ENCODE measurements around the gene GPR158.

The GPR158 gene

GRCh38 chr10:25493122-25493893 lies 318.5 kb downstream of the GPR158 start:
- Histone ChIP-seq H3K9me3 (ENCODE audit: insufficient read depth, low read depth, low read length) (no peaks in the 10 kb centered on the region), H3K79me2 (ENCODE audit: control insufficient read depth, insufficient read depth, low read length, poor library complexity) (no peaks in the 10 kb centered on the region)

GRCh38 chr10:25497246-25497645 lies 322.4 kb downstream of the GPR158 start:
- Histone ChIP-seq H3K79me2 (ENCODE audit: control insufficient read depth, insufficient read depth, low read length, poor library complexity) (peaks cover 2% of the 10 kb centered on the region), H3K4me1 (ENCODE audit: control insufficient read depth in 1 of 2, insufficient read depth in 2 of 2, low read length in 2 of 2) (peaks cover 21 to 27% of the 10 kb centered on the region in 2 experiments), H3K79me1 (ENCODE audit: low read length) (peaks cover 9% of the 10 kb centered on the region), H2BK120ac (ENCODE audit: insufficient read depth, low read length, poor library complexity) (no peak overlapping the region), H4K8ac (ENCODE audit: low read depth, low read length) (no peak overlapping the region), H2BK5ac (ENCODE audit: low read depth, low read length, poor library complexity) (no peak overlapping the region), H3K23ac (ENCODE audit: low read length) (no peak overlapping the region), H3K14ac (ENCODE audit: low read length) (no peak overlapping the region), H3K9me3 (ENCODE audit: insufficient read depth, low read depth, low read length) (no peaks in the 10 kb centered on the region), H2AFZ (ENCODE audit: insufficient read depth, low read length, poor library complexity) (no peak overlapping the region), H3K18ac (ENCODE audit: low read length) (no peak overlapping the region), H3K9ac (ENCODE audit: low read length) (no peak overlapping the region), H3K4me3 (ENCODE audit: low read depth, low read length) (no peak overlapping the region), H3K4ac (ENCODE audit: low read depth, low read length) (no peak overlapping the region), H2AK5ac (ENCODE audit: low read length) (no peak overlapping the region), H3K36me3 (ENCODE audit: control insufficient read depth in 1 of 2, insufficient read depth in 2 of 2, low read length in 2 of 2) (no peaks in the 10 kb centered on the region), H4K91ac (ENCODE audit: low read depth, low read length) (no peak overlapping the region), H4K12ac (ENCODE audit: low read depth, low read length) (no peak overlapping the region), H2BK12ac (ENCODE audit: low read length) (no peak overlapping the region), H3K4me2 (ENCODE audit: low read length) (no peak overlapping the region), H3K27ac (ENCODE audit: low read depth, low read length) (no peak overlapping the region), H3K27me3 (ENCODE audit: insufficient read depth, low read length) (no peaks in the 10 kb centered on the region)
- no CpG with 5 or more reads among the region's 3 CpGs for WGBS (ENCODE audit: extremely low coverage, insufficient coverage, insufficient read length)
- DNase-seq: peak in 1 of 2 donors; percentile 37

More at GRCh38 chr10:25493122-25493893, 318.5 kb downstream of the GPR158 start:
- no peak overlapping the region for H3K23ac ChIP-seq (ENCODE audit: low read length)
- no peak overlapping the region for H3K18ac ChIP-seq (ENCODE audit: low read length)
- H4K12ac ChIP-seq (ENCODE audit: low read depth, low read length): no peak overlapping the region
- H4K91ac ChIP-seq (ENCODE audit: low read depth, low read length): no peak overlapping the region
- no peak overlapping the region for H3K4me2 ChIP-seq (ENCODE audit: low read length)
- no peaks in the 10 kb centered on the region for H3K27me3 ChIP-seq (ENCODE audit: insufficient read depth, low read length)
- no peak overlapping the region for H2BK12ac ChIP-seq (ENCODE audit: low read length)
- no peak overlapping the region for H2AK5ac ChIP-seq (ENCODE audit: low read length)
- no peak overlapping the region for H3K9ac ChIP-seq (ENCODE audit: low read length)
- H3K4ac ChIP-seq (ENCODE audit: low read depth, low read length): no peak overlapping the region
- no peak overlapping the region for H3K4me3 ChIP-seq (ENCODE audit: low read depth, low read length)
- no peaks in the 10 kb centered on the region for H3K36me3 ChIP-seq (ENCODE audit: control insufficient read depth in 1 of 2, insufficient read depth in 2 of 2, low read length in 2 of 2)
- H2BK120ac ChIP-seq (ENCODE audit: insufficient read depth, low read length, poor library complexity): no peak overlapping the region
- DNase-seq: peak; percentile 67 to 73
- H3K27ac ChIP-seq (ENCODE audit: low read depth, low read length): peak overlapping the region; percentile 53
- peaks cover 5 to 7% of the 10 kb centered on the region in 2 experiments for H3K4me1 ChIP-seq (ENCODE audit: control insufficient read depth in 1 of 2, insufficient read depth in 2 of 2, low read length in 2 of 2)
- H2BK5ac ChIP-seq (ENCODE audit: low read depth, low read length, poor library complexity): no peak overlapping the region
- H3K14ac ChIP-seq (ENCODE audit: low read length): no peak overlapping the region
- H3K79me1 ChIP-seq (ENCODE audit: low read length): peaks cover 5% of the 10 kb centered on the region
- H2AFZ ChIP-seq (ENCODE audit: insufficient read depth, low read length, poor library complexity): no peak overlapping the region
- WGBS (ENCODE audit: extremely low coverage, insufficient coverage, insufficient read length): no CpG with 5 or more reads among the region's 4 CpGs
- H4K8ac ChIP-seq (ENCODE audit: low read depth, low read length): no peak overlapping the region

- no peak overlapping the region for H2AFZ ChIP-seq (ENCODE audit: insufficient read depth, low read length, poor library complexity)
- H3K27ac ChIP-seq (ENCODE audit: low read depth, low read length): no peak overlapping the region
- no peak overlapping the region for H3K9ac ChIP-seq (ENCODE audit: low read length)
- no peak overlapping the region for H3K18ac ChIP-seq (ENCODE audit: low read length)
- H3K4me2 ChIP-seq (ENCODE audit: low read length): no peak overlapping the region
- H3K4me3 ChIP-seq (ENCODE audit: low read depth, low read length): no peak overlapping the region
- no peak overlapping the region for H2AK5ac ChIP-seq (ENCODE audit: low read length)
- no peak overlapping the region for H3K14ac ChIP-seq (ENCODE audit: low read length)
- DNase-seq: peak; percentile 94 to 98
- H3K36me3 ChIP-seq (ENCODE audit: control insufficient read depth in 1 of 2, insufficient read depth in 2 of 2, low read length in 2 of 2): no peaks in the 10 kb centered on the region
- no peaks in the 10 kb centered on the region for H3K27me3 ChIP-seq (ENCODE audit: insufficient read depth, low read length)
- H4K91ac ChIP-seq (ENCODE audit: low read depth, low read length): no peak overlapping the region
- H3K4me1 ChIP-seq (ENCODE audit: control insufficient read depth in 1 of 2, insufficient read depth in 2 of 2, low read length in 2 of 2): peaks cover 24 to 33% of the 10 kb centered on the region in 2 experiments
- H3K79me1 ChIP-seq (ENCODE audit: low read length): peaks cover 11% of the 10 kb centered on the region
- no peak overlapping the region for H3K23ac ChIP-seq (ENCODE audit: low read length)
- H2BK12ac ChIP-seq (ENCODE audit: low read length): no peak overlapping the region
- H2BK120ac ChIP-seq (ENCODE audit: insufficient read depth, low read length, poor library complexity): no peak overlapping the region
- H3K4ac ChIP-seq (ENCODE audit: low read depth, low read length): no peak overlapping the region
- H2BK5ac ChIP-seq (ENCODE audit: low read depth, low read length, poor library complexity): no peak overlapping the region
- no CpG with 5 or more reads among the region's 5 CpGs for WGBS (ENCODE audit: extremely low coverage, insufficient coverage, insufficient read length)
- H3K9me3 ChIP-seq (ENCODE audit: insufficient read depth, low read depth, low read length): no peaks in the 10 kb centered on the region
- no peak overlapping the region for H4K8ac ChIP-seq (ENCODE audit: low read depth, low read length)
- no peak overlapping the region for H4K12ac ChIP-seq (ENCODE audit: low read depth, low read length)
- H3K79me2 ChIP-seq (ENCODE audit: control insufficient read depth, insufficient read depth, low read length, poor library complexity): peaks cover 2% of the 10 kb centered on the region
These were observed 323.8 kb downstream of the GPR158 start for GRCh38 chr10:25498645-25499044.

- Histone ChIP-seq H3K4me2 (ENCODE audit: low read length) (peak overlapping the region; percentile 8), H2BK120ac (ENCODE audit: insufficient read depth, low read length, poor library complexity) (peak overlapping the region; percentile 50), H3K23ac (ENCODE audit: low read length) (no peak overlapping the region), H3K9ac (ENCODE audit: low read length) (no peak overlapping the region), H3K4me1 (ENCODE audit: control insufficient read depth in 1 of 2, insufficient read depth in 2 of 2, low read length in 2 of 2) (peaks cover 20 to 28% of the 10 kb centered on the region in 2 experiments), H3K18ac (ENCODE audit: low read length) (peak overlapping the region; percentile 54), H2BK5ac (ENCODE audit: low read depth, low read length, poor library complexity) (no peak overlapping the region), H3K9me3 (ENCODE audit: insufficient read depth, low read depth, low read length) (no peaks in the 10 kb centered on the region), H3K14ac (ENCODE audit: low read length) (no peak overlapping the region), H3K79me2 (ENCODE audit: control insufficient read depth, insufficient read depth, low read length, poor library complexity) (peaks cover 2% of the 10 kb centered on the region), H3K36me3 (ENCODE audit: control insufficient read depth in 1 of 2, insufficient read depth in 2 of 2, low read length in 2 of 2) (no peaks in the 10 kb centered on the region), H3K27ac (ENCODE audit: low read depth, low read length) (peak overlapping the region; percentile 67), H4K8ac (ENCODE audit: low read depth, low read length) (peak overlapping the region; percentile 13), H2AK5ac (ENCODE audit: low read length) (no peak overlapping the region), H3K79me1 (ENCODE audit: low read length) (peaks cover 9% of the 10 kb centered on the region), H4K12ac (ENCODE audit: low read depth, low read length) (no peak overlapping the region), H3K4me3 (ENCODE audit: low read depth, low read length) (no peak overlapping the region), H2BK12ac (ENCODE audit: low read length) (no peak overlapping the region), H4K91ac (ENCODE audit: low read depth, low read length) (peak overlapping the region; percentile 56), H2AFZ (ENCODE audit: insufficient read depth, low read length, poor library complexity) (peak overlapping the region; percentile 13), H3K4ac (ENCODE audit: low read depth, low read length) (no peak overlapping the region), H3K27me3 (ENCODE audit: insufficient read depth, low read length) (no peaks in the 10 kb centered on the region)
- no CpG with 5 or more reads among the region's 4 CpGs for WGBS (ENCODE audit: extremely low coverage, insufficient coverage, insufficient read length)
- DNase-seq: peak; percentile 85 to 92
These were observed 327.1 kb downstream of the GPR158 start for GRCh38 chr10:25501912-25502311.

Measured in trophoblast cell (in vitro differentiated cells and primary cell).